GM18505 (cell line): Measurements from ENCODE around the gene FGD3.
"Not testable (repeated sequence)": the region's sequence is repeated elsewhere in the genome, so short reads cannot be mapped to it uniquely, and the experiment has no call there.

Experiments used
- ATAC-seq: cut with Tn5 transposase; IDR thresholded peaks from one replicate; pipeline ENCODE4 v1.9.1; 2021; ENCODE audit not compliant: unreplicated experiment
- POLR2A ChIP-seq: IDR thresholded peaks from 4 replicates; pipeline ENCODE4 v1.6.1; 2011; ENCODE audit warnings: borderline replicate concordance; ENCODE audit not compliant: insufficient read depth, insufficient read length; ENCODE audit errors: extremely low read depth

The FGD3 gene

DNA sequence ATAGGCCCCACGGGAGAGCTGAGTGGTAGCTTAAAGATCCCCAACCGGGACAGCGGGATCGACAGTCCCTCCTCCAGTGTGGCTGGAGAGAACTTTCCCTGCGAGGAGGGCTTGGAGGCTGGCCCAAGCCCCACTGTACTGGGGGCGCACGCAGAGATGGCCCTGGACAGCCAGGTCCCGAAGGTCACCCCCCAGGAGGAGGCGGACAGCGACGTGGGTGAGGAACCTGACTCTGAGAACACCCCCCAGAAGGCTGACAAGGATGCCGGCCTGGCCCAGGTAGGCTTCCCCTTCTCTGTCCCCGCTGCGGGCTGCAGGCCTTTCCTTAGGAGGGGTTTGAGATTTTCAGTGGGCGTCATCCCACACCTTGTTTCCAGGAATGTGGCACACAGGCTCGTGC is 29.1 kb downstream of the FGD3 start:
- no peak for ATAC-seq

DNA sequence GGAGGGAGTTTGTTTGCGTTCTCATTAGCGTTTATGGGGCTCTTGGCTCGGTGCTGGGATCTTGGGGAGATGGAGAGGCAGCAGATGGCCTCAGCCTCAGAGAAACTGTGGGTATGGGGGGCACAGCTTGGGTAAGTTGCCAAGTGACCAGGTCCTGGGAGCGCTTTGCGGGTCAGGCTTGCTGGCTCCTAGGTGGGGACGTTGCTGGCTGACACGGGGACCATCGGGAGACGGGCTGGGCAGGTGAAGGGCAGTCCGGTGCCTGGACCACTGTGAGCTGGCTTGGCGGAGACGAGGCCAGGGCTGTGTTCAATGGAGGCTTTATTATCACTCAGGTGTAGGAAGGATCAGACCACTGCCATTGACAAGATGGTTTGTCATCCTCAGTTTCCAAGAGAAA is 30.0 kb downstream of the FGD3 start:
- TF ChIP-seq POLR2A = no peak
- no peak for ATAC-seq

More for the DNA sequence above, 29.1 kb downstream of the FGD3 start:
- no peak for TF ChIP-seq POLR2A

DNA sequence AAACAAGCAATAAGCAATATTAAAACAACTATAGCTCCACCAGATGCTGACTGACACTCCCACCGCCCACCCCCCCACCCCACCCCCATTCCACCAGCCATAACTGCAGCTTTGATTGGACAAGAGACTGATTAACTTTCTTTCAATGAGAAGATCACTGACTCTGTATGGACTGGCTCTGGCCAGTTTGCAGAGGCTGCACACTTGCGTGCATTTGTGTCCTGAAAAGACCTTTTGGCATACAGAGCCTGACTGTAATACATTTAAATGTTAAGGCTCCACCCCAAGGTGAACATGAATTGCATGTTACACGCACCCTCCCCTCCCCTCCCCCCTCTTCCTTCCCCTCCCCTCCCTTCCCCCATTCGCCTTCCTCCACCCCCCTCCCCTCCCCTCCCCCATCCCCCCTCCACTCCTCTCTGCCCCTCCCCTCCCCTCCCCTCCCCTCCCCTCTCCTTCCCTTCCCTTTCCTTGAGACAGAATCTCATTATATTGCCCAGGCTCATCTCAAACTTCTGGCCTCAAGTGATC is 31.1 kb downstream of the FGD3 start:
- no peak for TF ChIP-seq POLR2A
- ATAC-seq = no peak

DNA sequence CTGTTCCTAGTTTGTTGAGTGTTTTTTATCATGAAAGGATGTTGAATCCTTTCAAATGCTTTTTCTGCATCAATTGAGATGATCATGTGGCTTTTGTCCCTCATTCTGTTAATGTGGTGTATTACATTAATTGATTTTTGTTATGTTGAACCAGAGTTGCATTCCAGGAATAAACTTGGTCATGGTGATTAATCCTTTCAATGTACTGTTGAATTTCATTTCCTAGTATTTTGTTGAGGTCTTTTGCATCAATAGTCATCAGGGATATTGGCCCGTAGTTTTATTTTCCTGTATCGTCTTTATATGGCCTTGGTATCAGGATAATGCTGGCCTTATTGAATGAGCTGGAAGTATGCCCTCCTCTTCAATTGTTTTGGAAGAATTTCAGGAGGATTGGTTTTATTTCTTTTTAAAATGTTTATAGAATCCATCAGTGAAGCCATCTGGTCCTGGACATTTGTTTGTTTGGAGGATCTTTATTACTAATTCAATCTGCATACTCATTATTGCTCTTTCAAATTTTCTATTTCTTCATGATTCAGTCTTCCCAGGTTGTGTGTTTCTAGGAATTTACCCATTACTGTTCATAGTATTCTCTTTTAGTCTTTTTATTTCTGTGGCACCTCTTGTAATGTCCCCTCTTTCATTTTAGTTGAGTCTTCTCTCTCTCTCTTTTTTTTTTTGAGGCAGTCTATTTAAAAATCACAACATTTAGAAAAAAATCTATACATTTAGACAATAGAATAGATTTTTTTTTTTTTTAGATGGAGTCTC is 32.1 kb downstream of the FGD3 start:
- TF ChIP-seq POLR2A = no peak
- ATAC-seq = no peak

DNA sequence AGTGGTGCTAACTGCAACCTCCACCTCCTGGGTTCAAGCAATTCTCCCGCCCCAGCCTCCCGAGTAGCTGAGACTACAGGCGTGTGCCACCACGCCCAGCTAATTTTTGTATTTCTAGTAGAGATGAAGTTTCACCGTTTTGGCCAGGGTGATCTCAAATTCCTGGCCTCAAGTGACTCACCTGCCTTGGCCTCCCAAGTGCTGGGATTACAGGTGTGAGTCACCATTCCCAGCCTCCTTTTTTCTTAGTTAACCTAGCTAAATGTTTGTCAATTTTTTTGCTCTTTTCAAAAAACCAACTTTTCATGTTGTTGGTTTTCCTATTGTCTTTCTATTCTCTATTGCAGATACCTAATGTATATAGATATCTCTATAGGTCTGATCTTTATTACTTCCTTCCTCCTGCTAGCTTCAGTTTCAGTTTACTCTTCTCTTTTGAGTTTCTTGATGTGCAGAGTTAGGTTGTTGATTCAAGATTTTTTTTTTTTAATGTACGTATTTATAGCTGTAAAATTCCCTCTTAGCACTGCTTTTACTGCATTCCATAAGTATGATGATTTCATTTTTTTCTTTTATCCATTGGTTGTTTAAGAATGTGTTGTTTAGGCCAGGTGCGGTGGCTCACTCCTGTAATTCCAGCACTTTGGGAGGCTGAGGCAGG is 32.9 kb downstream of the FGD3 start:
- no peak for ATAC-seq

DNA sequence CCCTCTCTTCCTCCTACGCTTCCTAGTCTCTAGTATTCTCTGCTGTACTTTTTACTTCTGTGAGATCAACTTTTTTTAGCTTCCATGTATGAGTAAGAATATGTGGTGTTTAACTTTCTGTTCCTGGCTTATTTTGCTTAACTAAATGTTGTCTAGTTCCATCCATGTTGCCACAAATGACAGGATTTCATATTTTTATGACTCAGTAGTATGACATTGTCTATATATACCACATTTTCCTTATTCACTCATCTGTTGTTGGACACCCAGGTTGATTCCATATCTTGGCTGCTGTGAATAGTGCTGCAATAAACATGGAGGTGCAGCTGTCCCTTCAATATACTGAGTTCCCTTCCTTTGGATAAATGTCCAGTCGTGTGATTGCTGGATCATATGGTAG is 34.8 kb downstream of the FGD3 start:
- no peak for TF ChIP-seq POLR2A
- ATAC-seq = no peak

More for the DNA sequence above, 32.9 kb downstream of the FGD3 start:
- no peak for TF ChIP-seq POLR2A

DNA sequence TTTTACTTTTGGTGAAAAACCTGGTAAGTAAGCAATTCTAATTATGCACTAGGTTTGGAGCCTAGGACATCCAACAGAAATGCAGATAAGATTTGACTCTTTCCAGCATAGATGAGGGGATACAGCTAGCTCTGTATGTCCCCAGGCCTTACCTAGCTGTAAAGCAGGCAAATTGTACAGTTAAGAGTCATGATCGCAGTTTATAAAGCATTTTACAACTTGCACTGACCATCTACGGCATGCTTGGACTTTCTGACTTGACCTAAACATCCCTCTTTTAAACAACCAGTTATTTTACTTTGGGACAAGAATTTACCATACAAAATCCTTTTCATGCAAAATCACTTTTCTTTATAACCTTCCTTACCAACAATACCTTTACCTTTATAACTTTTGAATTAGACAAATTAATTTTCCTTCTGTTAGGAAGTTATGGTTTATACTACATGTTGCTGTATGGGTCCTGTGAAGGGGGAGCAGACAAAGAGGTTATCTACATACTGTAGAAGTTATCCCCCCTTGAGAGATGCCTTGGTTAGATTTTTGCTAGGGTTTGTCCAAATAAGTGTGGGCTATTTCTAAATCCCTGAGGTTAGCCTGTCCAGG is 36.8 kb downstream of the FGD3 start:
- ATAC-seq = no peak
- no peak for TF ChIP-seq POLR2A

DNA sequence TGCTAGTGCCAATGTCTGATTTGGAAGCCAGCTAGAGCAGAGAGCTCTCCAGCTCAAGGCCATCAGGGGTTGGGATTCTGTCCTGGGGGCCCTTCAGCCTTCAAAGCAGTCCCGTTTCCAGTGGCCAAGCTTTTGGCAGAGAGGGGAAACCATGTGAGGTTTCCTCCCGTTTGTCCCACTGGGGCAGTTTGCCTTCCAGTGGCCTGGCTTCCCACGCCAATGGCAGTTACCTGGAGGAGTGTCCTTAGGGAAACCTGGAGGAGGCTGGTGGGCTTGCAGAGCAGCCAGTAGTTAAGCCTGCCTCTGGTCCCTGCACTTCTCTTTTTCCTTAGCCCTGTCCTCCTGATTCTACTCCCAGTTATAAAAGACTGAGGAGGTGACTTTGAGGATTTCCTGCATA is 37.7 kb downstream of the FGD3 start:
- TF ChIP-seq POLR2A = no peak
- no peak for ATAC-seq

DNA sequence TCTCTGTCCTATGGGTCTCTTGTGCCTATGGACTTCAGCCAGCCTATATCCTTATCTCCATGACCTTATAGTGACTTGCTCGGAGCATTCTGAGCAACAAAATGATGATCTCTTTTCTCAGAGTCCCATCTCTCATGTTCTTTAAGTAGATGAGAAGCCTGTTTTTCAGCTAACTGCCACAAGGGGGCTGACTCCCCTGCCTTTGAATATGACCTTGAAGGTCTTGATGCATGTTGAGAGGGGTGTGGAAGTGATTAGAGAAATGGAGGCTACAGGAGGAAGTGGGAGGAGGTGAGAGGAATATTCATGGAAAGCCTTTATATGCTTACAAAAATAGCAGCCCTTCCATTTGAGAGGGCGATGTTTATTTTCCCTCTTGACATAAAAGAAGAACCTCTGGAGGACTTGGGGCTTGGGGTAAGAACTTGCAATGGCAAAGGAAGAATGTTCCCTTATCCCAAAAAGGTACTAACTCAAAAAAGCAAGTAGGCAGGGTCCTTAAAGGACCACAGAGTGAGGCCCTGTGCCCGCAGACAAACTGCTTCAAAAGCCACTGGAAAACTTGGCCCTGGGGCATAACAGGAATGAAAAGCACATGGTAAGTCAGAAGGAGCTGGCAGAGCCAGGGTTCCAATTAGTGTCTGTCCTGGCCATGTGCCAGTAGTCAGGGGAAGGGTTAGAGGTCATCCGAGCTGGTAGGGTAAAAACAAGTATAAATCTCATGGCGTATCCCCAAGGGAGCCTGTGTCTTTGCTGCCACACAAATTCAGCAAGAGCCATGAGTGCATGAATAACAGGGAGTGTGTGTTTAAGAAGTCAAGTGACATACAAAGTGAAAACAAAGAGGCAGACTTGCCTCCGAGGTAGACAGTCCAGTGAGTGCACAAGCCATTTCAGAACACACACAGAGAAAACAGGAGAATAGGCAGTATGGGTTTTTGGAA is 39.1 kb downstream of the FGD3 start:
- TF ChIP-seq POLR2A = no peak
- no peak for ATAC-seq

DNA sequence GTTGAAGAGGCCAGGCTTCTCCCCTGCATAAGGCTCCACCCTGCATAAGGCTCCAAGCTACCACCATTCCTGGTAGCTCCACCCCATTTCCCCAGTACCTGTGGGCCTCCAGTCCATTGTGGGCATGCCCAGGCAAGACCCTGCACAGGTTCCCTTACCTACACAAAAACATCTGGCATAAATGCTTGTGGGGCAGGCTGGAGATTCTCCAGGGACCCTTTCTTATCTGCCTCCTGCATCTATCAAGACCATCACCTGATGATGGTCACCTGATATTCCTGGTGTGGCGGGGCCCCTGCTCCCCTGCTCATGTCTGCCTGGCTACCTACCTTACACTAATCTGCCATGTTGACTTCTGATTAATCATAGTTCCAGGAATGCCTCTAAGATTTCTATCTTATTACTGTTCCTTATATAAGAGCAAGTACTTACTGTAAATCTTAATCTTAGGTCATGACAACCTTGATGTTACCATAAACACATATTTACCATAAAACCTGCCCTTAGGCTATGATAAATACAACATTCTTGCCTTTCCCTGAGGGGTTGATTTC is 41.0 kb downstream of the FGD3 start:
- TF ChIP-seq POLR2A = no peak
- ATAC-seq = no peak

DNA sequence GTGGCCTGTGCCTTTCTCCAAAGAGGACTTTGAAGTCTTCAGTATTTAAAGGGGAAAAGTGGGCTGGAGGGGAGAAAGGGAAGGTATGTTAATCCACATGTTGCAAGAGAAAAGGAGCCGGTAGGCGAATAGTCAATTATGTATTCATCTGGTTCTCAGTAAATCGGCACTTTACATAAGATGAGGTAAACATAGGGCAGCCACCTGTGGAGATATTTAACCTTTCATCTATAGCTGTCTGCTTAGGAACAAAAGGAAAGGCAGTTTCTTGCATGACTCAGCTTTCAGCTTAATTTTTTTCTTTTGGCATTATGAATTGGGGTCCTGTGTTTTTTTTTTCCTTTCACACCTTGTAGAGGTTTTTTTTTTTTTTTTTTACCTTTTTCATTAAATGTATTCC is 42.2 kb downstream of the FGD3 start:
- no peak for ATAC-seq
- TF ChIP-seq POLR2A = no peak

DNA sequence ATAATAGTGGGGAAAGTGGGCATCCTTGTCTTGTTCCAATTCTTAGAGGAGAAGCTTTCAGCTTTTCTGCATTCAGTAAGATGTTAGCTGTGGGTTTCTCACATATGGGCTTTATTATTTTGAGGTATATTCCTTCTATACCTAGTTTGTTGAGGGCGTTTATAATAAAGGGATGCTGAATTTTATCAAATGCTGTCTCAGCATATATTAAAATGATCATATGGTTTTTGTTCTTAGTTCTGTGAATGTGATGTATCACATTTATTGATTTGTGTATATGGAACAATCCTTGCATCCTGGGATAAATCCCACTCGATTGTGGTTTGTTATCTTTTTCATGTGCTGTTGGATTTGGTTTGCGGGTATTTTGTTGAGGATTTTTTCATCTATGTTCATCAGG is 43.1 kb downstream of the FGD3 start:
- no peak for TF ChIP-seq POLR2A
- ATAC-seq = no peak

DNA sequence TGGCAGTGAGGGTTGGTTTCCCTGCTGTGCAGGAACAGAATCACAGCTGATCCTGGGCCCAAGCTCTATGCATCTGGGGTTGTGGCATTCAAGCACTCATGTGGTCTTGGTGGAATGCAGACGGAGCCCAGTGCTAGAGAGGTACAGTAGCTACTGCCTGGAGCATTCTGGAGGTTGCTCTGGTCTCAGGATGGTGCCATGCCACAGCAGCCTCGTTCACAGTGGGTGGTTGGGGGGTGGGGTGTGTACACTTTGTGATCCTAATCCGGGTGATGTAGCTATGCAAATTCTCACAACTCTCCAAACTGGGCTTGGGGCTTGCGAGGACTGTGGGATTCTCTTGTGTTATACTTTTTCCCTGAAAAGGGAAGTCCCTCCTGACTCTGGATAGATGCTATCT is 45.2 kb downstream of the FGD3 start:
- no peak for TF ChIP-seq POLR2A
- no peak for ATAC-seq

DNA sequence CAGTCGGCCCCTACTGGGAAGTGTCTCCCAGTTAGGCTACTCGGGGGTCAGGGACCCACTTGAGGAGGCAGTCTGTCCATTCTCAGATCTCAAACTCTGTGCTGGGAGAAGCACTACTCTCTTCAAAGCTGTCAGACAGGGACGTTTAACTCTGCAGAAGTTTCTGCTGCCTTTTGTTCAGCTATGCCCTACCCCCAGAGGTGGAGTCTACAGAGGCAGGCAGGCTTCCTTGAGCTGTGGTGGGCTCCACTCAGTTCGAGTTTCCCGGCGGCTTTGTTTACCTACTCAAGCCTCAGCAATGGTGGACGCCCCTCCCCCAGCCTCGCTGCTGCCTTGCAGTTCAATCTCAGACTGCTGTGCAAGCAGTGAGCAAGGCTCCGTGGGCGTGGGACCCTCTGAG is 51.5 kb downstream of the FGD3 start:
- ATAC-seq = not testable (repeated sequence)
